ENCODE measurements around the gene DOCK7. TPM values are rescaled to one million over a fixed set of nuclear protein-coding genes. Genes with fewer than 3 reads are reported as not detected.
A peak's percentile ranks its signal among the peaks of the same experiment; 100 is the strongest.
"Not testable (repeated sequence)": the region's sequence is repeated elsewhere in the genome, so short reads cannot be mapped to it uniquely, and the experiment has no call there.

The DOCK7 gene
- total RNA-seq, 2 donors from 2014 or later, result 11.5 to 11.8 TPM

DNA sequence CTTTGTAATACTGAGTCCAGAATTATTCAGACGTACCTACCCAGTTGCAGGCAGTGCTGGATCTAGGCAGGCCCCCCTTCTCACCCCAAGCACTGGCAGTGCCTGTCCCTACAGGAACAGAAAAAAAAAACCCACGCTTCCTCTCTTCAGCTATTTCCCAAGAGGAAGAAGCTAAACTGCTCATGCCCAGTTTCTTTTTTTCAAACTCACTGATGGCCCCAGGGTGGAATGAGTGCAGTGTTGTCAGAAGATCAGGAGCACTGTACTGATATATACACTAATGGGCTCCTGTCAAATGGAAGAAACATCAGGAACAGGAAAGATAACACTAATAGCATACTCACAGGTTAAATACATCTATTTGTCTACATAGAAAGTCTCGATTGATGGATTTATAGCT, 28.2 kb upstream of the DOCK7 start:
- H3K9me3 Mint-ChIP-seq, result no peaks in the 10 kb centered on the region
- DNase-seq (ENCODE audit: low spot score) (no peak), ATAC-seq (no peak)
- peaks cover 7 to 8% of the 10 kb centered on the region in 2 donors for H3K27me3 Mint-ChIP-seq
- no peak overlapping the region for H3K27ac Mint-ChIP-seq
- H3K4me3 Mint-ChIP-seq, result no peak overlapping the region
- H3K4me1 Mint-ChIP-seq (ENCODE audit: low read depth in 2 of 2), result no peaks in the 10 kb centered on the region
- no peaks in the 10 kb centered on the region for H3K36me3 Mint-ChIP-seq

DNA sequence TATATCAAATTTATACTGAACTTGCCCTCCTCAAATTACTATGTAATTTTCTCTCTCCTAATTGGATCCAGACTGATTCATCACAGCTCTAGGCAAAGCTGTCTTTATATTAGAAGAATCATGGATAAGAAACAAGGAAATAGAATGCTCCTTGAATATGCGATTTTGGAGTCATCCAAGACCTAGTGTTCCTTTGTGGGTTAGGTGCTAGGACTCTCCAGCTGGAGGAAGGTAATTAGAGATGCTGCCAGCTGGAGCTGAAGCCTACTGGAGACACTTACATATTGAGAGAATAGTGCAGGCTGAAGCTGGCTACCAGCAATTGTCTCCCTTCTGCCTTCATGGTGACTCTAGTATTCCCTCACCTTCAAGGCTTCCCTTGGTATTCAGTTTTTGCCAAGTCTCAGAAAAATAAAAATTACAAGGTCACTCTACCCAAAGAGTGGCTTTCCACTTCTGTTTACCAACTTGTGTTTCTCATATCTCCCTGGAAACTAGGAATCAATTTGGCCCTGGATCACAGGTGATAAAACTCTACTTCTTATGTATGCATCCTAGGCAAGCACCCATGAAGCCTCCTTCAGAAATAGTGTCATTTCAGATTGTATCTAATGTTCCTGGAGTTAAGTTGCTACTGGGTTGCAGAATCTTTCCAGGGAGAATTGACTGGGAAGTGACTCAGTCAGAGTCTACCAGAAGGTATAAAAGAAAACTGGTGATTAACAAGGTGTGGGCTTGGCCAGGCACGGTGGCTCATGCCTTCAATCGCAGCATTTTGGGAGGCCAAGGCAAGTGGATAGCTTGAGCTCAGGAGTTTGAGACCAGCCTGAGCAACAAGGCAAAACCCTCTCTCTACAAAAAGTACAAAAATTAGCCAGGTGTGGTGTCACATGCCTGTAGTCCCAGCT, 24.4 kb upstream of the DOCK7 start:
- H3K4me3 Mint-ChIP-seq, result no peak overlapping the region
- DNase-seq (ENCODE audit: low spot score) (no peak), ATAC-seq (no peak)
- no peak overlapping the region for H3K27ac Mint-ChIP-seq
- peaks cover 5 to 13% of the 10 kb centered on the region in 2 donors for H3K27me3 Mint-ChIP-seq
- H3K9me3 Mint-ChIP-seq, result no peaks in the 10 kb centered on the region
- H3K4me1 Mint-ChIP-seq (ENCODE audit: low read depth in 2 of 2), result no peaks in the 10 kb centered on the region
- no peaks in the 10 kb centered on the region for H3K36me3 Mint-ChIP-seq

DNA sequence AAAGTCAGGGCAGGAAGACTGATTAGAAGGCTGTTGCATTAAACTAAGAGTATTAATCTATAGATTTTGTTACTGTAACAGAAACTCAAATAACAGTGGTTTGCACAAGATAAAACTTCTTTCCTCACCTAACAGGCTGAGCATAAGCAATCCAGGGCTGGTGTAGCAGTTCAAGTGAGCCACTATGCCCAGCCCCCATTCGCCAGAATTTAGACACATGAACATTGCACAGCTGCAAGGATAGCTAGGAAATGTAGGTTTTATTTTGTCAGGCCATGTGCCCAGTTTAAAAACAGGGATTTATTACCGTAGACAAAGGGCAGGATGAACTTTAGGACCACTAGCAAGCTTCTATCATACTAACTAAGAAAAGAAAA, 19.5 kb upstream of the DOCK7 start:
- ATAC-seq (no peak), DNase-seq (ENCODE audit: low spot score) (no peak)
- no peak overlapping the region for H3K4me3 Mint-ChIP-seq
- H3K27me3 Mint-ChIP-seq, result peaks cover 8 to 30% of the 10 kb centered on the region in 2 donors
- no peak overlapping the region for H3K27ac Mint-ChIP-seq
- no peaks in the 10 kb centered on the region for H3K9me3 Mint-ChIP-seq
- H3K4me1 Mint-ChIP-seq (ENCODE audit: low read depth in 2 of 2), result no peaks in the 10 kb centered on the region
- no peaks in the 10 kb centered on the region for H3K36me3 Mint-ChIP-seq

DNA sequence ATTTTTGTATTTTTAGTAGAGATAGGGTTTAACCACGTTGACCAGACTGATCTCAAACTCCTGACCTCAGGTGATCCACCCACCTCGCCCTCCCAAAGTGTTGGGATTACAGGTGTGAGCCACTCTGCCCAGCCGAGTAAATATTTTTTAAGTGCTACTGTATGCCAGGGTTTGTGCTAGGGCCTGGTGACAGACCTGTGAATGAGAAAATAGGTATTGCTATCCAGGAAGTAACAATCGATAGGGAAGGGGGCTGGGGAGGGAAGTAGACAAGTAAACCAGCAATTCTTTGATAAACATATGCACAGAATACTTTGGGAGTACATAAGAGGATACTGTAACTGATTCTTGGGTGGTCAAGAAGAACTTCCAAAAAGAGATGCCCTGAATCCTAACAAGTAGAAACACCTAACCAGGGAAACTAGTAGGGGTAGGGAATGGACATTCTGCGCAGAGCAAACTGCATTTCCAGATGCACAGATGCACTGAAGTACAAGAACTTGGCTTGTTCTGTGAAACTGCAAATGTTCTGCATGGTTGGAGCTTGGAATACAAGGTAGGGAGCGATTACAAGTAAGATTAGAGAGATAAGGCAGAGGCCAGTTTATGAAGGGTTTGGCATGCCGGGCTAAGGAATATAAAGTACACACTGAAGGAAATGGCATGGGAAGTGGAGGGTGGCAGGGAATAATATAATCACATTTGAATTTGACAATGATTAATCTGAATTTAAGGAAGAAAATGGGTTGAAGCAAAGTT, 19.0 kb upstream of the DOCK7 start:
- DNase-seq (ENCODE audit: low spot score), result no peak
- H3K36me3 Mint-ChIP-seq, result no peaks in the 10 kb centered on the region
- H3K27ac Mint-ChIP-seq, result no peak overlapping the region
- no peaks in the 10 kb centered on the region for H3K4me1 Mint-ChIP-seq (ENCODE audit: low read depth in 2 of 2)
- no peaks in the 10 kb centered on the region for H3K9me3 Mint-ChIP-seq
- ATAC-seq, result no peak
- H3K27me3 Mint-ChIP-seq, result peaks cover 8 to 33% of the 10 kb centered on the region in 2 donors
- no peak overlapping the region for H3K4me3 Mint-ChIP-seq

DNA sequence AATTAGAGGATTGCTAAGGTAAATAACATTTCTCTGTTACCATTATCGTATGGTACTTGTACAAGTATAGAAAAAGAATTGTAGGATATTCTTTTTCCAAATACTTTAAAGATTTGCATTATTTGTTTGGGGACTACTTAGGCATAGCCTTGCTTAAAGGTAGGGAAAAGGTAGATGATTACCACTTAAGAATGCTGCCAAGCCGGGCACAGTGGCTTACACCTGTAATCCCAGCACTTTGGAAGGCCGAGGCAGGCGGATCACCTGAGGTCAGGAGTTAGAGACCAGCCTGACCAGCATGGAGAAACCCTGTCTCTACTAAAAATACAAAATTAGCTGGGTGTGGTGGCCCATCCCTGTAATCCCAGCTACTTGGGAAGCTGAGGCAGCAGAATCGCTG, 10.0 kb upstream of the DOCK7 start:
- not testable (repeated sequence) for DNase-seq (ENCODE audit: low spot score); H3K4me3 Mint-ChIP-seq; H3K4me1 Mint-ChIP-seq (ENCODE audit: low read depth in 2 of 2); ATAC-seq; H3K27ac Mint-ChIP-seq; H3K36me3 Mint-ChIP-seq; H3K9me3 Mint-ChIP-seq
- peaks cover 5 to 27% of the 10 kb centered on the region in 2 donors for H3K27me3 Mint-ChIP-seq

DNA sequence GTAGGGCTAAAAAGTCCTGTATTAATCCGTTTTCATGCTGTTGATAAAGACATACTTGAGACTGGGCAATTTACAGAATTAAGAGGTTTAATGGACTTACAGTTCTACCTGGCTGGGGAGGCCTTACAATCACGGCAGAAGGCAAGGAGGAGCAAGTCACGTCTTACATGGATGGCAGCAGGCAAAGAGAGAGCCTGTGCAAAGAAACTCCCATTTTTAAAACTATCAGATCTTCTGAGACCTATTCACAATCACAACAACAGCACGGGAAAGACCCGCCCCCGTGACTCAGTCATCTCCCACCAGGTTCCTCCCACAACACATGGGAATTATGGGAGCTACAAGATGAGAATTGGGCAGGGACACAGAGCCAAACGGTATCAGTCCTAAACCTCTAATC, 6.3 kb upstream of the DOCK7 start:
- not testable (repeated sequence) for H3K36me3 Mint-ChIP-seq; DNase-seq (ENCODE audit: low spot score); ATAC-seq; H3K4me1 Mint-ChIP-seq (ENCODE audit: low read depth in 2 of 2); H3K27ac Mint-ChIP-seq; H3K4me3 Mint-ChIP-seq; H3K9me3 Mint-ChIP-seq
- peaks cover 13 to 45% of the 10 kb centered on the region in 2 donors for H3K27me3 Mint-ChIP-seq

DNA sequence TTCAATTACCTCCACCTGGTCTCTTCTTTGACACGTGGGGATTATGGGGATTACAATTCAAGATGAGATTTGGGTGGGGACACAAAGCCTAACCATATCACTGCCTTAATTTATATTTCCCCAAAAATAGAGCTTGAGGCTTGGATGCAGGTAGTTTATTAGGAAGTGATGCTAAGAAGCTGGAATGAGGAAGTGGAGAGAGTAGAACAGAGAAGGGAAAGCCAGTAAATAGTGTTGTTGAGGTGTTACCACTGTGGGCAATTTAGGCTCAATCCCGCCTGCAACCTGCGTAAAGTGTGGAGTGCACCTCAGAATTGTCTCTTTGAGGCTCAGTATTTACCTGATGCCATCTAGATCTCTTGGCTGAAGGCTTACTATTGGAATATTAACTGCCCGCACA, 4.9 kb upstream of the DOCK7 start:
- H3K4me1 Mint-ChIP-seq (ENCODE audit: low read depth in 2 of 2), result peaks cover 0 to 7% of the 10 kb centered on the region in 2 donors
- H3K27ac Mint-ChIP-seq, result no peak overlapping the region
- DNase-seq (ENCODE audit: low spot score) (no peak), ATAC-seq (no peak)
- H3K27me3 Mint-ChIP-seq, result peaks cover 11 to 45% of the 10 kb centered on the region in 2 donors
- no peaks in the 10 kb centered on the region for H3K36me3 Mint-ChIP-seq
- no peak overlapping the region for H3K4me3 Mint-ChIP-seq
- H3K9me3 Mint-ChIP-seq, result no peaks in the 10 kb centered on the region

GRCh38 chr1:62691062-62691844, 3.1 kb upstream of the DOCK7 start:
- Mint-ChIP-seq H3K36me3 (no peaks in the 10 kb centered on the region), H3K4me1 (ENCODE audit: low read depth in 2 of 2) (peaks cover 0 to 10% of the 10 kb centered on the region in 2 donors), H3K27ac (no peak overlapping the region), H3K27me3 (peaks cover 11 to 34% of the 10 kb centered on the region in 2 donors), H3K9me3 (no peaks in the 10 kb centered on the region), H3K4me3 (no peak overlapping the region)
- ATAC-seq (no peak), DNase-seq (ENCODE audit: low spot score) (no peak)

- Mint-ChIP-seq H3K27me3 (peaks cover 13 to 35% of the 10 kb centered on the region in 2 donors), H3K27ac (no peak overlapping the region), H3K4me3 (peak overlapping the region; percentile 83), H3K36me3 (no peaks in the 10 kb centered on the region), H3K4me1 (ENCODE audit: low read depth in 2 of 2) (peaks cover 6 to 15% of the 10 kb centered on the region in 2 donors), H3K9me3 (no peaks in the 10 kb centered on the region)
- no peak for DNase-seq (ENCODE audit: low spot score)
- ATAC-seq, result peak in 1 of 2 donors; percentile 42
Observed at GRCh38 chr1:62689524-62689923, 1.3 kb upstream of the DOCK7 start.

- Mint-ChIP-seq H3K27ac (no peak overlapping the region), H3K4me1 (ENCODE audit: low read depth in 2 of 2) (peaks cover 6 to 15% of the 10 kb centered on the region in 2 donors), H3K4me3 (peak overlapping the region; percentile 83), H3K27me3 (peaks cover 13 to 35% of the 10 kb centered on the region in 2 donors), H3K36me3 (no peaks in the 10 kb centered on the region), H3K9me3 (no peaks in the 10 kb centered on the region)
- DNase-seq (ENCODE audit: low spot score), result no peak
- ATAC-seq, result no peak
Observed at GRCh38 chr1:62688687-62689085, 500 bp upstream of the DOCK7 start.

DNA sequence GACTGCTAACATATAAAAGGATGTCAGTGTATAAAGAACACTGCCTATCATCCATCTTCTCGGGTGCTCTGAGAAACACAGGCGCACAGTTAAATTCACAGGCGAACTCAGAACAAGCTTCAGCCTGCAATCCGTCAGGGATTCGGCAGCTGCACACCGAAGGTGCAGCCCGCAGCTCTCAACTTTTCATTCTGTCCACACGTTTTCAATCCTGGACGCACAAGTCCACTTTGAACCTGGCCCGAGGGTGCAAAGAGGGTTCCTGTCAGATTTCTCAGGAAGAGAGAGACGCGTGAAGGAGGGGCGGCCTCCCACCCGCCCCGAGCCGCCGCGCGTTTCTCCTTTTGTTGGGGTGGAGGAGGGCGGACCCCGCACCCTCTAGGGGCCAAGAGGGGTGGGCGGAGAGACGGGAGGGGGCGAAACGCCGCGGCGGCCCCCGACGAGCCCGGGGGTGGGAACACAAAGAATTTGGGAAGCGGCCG, 724 bp downstream of the DOCK7 start:
- Mint-ChIP-seq H3K27ac (peak overlapping the region in 1 of 2 donors; percentile 64), H3K27me3 (peaks cover 10 to 25% of the 10 kb centered on the region in 2 donors), H3K4me1 (ENCODE audit: low read depth in 2 of 2) (peaks cover 6 to 15% of the 10 kb centered on the region in 2 donors), H3K9me3 (no peaks in the 10 kb centered on the region), H3K36me3 (no peaks in the 10 kb centered on the region), H3K4me3 (peak overlapping the region; percentile 83)
- DNase-seq (ENCODE audit: low spot score), result no peak
- peak; percentile 48 to 60 for ATAC-seq

- Mint-ChIP-seq H3K9me3 (no peaks in the 10 kb centered on the region), H3K4me1 (ENCODE audit: low read depth in 2 of 2) (peaks cover 6 to 15% of the 10 kb centered on the region in 2 donors), H3K27me3 (peaks cover 10 to 24% of the 10 kb centered on the region in 2 donors), H3K27ac (no peak overlapping the region), H3K36me3 (no peaks in the 10 kb centered on the region), H3K4me3 (peak overlapping the region; percentile 83)
- DNase-seq (ENCODE audit: low spot score), result no peak
- ATAC-seq, result no peak
Observed at GRCh38 chr1:62686822-62687221, 1.4 kb downstream of the DOCK7 start.

DNA sequence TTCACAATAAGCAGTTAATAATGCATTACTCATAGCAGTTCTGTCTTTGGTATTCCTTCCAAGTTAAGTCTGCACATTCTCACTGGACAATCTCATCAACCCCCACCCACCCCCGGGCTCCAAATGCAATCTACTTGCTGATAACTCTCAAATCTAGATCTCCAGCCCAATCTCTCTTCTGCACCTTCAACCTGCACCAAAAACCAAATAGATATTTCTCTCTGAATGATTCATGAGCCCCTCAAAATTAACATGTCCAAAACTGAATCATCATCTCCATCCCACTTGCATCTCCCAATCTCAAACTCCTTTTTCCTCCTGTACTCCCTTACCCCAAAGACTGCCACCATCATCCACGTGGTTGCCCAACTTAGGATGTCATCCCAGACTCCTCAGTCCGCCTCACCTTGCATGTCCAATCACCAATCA, 2.7 kb downstream of the DOCK7 start:
- ATAC-seq, result no peak

More for the DNA sequence above, 2.7 kb downstream of the DOCK7 start:
- Mint-ChIP-seq H3K27me3 (peaks cover 7 to 13% of the 10 kb centered on the region in 2 donors), H3K4me3 (no peak overlapping the region), H3K36me3 (no peaks in the 10 kb centered on the region), H3K27ac (no peak overlapping the region), H3K9me3 (no peaks in the 10 kb centered on the region), H3K4me1 (ENCODE audit: low read depth in 2 of 2) (peaks cover 6 to 14% of the 10 kb centered on the region in 2 donors)
- no peak for DNase-seq (ENCODE audit: low spot score)
